ENCODE data around the gene SUPT20H.

DNA sequence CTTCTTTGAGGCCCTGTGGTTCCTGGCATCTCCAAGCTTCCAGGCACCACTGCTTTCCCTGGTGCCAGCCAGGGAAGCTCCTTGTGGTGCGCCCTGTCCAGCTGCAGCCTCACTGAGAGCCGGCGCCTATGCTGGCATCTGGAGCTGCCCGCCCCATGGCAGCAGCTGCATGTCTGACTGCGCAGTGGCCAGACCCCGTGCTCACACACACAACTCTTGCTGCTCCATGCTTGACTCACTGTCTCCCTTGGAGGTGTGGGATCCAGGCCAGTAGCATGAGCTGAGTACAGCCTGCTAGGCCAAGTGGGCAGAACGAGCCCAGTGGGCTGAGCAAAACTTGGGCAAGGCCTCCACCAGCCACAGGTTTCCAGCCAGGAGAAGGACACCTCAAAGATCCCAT lies 11.5 kb upstream of the SUPT20H start:
- TF ChIP-seq, protein P1, sequence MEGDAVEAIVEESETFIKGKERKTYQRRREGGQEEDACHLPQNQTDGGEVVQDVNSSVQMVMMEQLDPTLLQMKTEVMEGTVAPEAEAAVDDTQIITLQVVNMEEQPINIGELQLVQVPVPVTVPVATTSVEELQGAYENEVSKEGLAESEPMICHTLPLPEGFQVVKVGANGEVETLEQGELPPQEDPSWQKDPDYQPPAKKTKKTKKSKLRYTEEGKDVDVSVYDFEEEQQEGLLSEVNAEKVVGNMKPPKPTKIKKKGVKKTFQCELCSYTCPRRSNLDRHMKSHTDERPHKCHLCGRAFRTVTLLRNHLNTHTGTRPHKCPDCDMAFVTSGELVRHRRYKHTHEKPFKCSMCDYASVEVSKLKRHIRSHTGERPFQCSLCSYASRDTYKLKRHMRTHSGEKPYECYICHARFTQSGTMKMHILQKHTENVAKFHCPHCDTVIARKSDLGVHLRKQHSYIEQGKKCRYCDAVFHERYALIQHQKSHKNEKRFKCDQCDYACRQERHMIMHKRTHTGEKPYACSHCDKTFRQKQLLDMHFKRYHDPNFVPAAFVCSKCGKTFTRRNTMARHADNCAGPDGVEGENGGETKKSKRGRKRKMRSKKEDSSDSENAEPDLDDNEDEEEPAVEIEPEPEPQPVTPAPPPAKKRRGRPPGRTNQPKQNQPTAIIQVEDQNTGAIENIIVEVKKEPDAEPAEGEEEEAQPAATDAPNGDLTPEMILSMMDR (conservative IDR thresholded peaks at IDR 0.05; ENCODE audit: low read depth, low read length), result no peak
- no peak for TF ChIP-seq RAD21 (IDR thresholded peaks at IDR 0.05; ENCODE audit: low read length)
- no peak for TF ChIP-seq RFX5 (IDR thresholded peaks at IDR 0.05; ENCODE audit: low read depth, low read length)
- no peak for TF ChIP-seq SMC3 (IDR thresholded peaks at IDR 0.05; ENCODE audit: low read depth, low read length)
- TF ChIP-seq, protein P2, sequence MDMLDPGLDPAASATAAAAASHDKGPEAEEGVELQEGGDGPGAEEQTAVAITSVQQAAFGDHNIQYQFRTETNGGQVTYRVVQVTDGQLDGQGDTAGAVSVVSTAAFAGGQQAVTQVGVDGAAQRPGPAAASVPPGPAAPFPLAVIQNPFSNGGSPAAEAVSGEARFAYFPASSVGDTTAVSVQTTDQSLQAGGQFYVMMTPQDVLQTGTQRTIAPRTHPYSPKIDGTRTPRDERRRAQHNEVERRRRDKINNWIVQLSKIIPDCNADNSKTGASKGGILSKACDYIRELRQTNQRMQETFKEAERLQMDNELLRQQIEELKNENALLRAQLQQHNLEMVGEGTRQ (IDR thresholded peaks at IDR 0.05; ENCODE audit: low read depth, low read length), result no peak
- no peak for TF ChIP-seq POLR2A (IDR thresholded peaks at IDR 0.05; ENCODE audit: low read depth, low read length)
- no peak for TF ChIP-seq FOS (IDR thresholded peaks at IDR 0.05; ENCODE audit: low read depth, low read length)
- TF ChIP-seq MAFK (IDR thresholded peaks at IDR 0.05; ENCODE audit: low read depth, low read length), result no peak
- TF ChIP-seq RCOR1 (IDR thresholded peaks at IDR 0.05; ENCODE audit: insufficient replicate concordance, low read length), result no peak
- no peak for TF ChIP-seq MAZ (IDR thresholded peaks at IDR 0.05; ENCODE audit: borderline replicate concordance, low read depth, low read length)
- TF ChIP-seq MXI1 (IDR thresholded peaks at IDR 0.05; ENCODE audit: borderline replicate concordance, low read depth, low read length), result no peak
- TF ChIP-seq, protein P3, sequence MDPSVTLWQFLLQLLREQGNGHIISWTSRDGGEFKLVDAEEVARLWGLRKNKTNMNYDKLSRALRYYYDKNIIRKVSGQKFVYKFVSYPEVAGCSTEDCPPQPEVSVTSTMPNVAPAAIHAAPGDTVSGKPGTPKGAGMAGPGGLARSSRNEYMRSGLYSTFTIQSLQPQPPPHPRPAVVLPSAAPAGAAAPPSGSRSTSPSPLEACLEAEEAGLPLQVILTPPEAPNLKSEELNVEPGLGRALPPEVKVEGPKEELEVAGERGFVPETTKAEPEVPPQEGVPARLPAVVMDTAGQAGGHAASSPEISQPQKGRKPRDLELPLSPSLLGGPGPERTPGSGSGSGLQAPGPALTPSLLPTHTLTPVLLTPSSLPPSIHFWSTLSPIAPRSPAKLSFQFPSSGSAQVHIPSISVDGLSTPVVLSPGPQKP (IDR thresholded peaks at IDR 0.05; ENCODE audit: borderline replicate concordance, low read depth, low read length), result no peak
- TF ChIP-seq CEBPB (IDR thresholded peaks at IDR 0.05; ENCODE audit: low read depth, low read length), result no peak

Measured in IMR-90 (cell line).